ENCODE results near the gene CACNA1I.

- no peak for TF ChIP-seq CTCF (conservative IDR thresholded peaks at IDR 0.05 in 1 of 2, IDR thresholded peaks at IDR 0.05 in 1 of 2; ENCODE audit: low read depth in 1 of 2, low read length in 2 of 2)
- TF ChIP-seq EZH2 (IDR thresholded peaks at IDR 0.05; ENCODE audit: low read length, missing control alignments): no peak
Observed at GRCh38 chr22:39625569-39626537, 55.3 kb downstream of the CACNA1I start.
